ENCODE measurements around the gene YTHDF1.
A peak's percentile ranks its signal among the peaks of the same experiment; 100 is the strongest.

Gene YTHDF1

GRCh38 chr20:63248835-63249591, 33.1 kb upstream of the YTHDF1 start:
- DNase-seq = no peak

- no peak for DNase-seq
These were observed 31.8 kb upstream of the YTHDF1 start for GRCh38 chr20:63247671-63248228.

- DNase-seq = peak in 1 of 2 experiments; percentile 42
These were observed 30.8 kb upstream of the YTHDF1 start for GRCh38 chr20:63246490-63247288.

GRCh38 chr20:63244468-63244867, 28.5 kb upstream of the YTHDF1 start:
- no peak for DNase-seq

GRCh38 chr20:63243604-63244247, 27.8 kb upstream of the YTHDF1 start:
- no peak for DNase-seq

- no peak for DNase-seq
These were observed 26.8 kb upstream of the YTHDF1 start for GRCh38 chr20:63242736-63243135.

GRCh38 chr20:63241272-63241671, 25.3 kb upstream of the YTHDF1 start:
- no peak for DNase-seq

- no peak for DNase-seq
These were observed 24.1 kb upstream of the YTHDF1 start for GRCh38 chr20:63240004-63240403.

- no peak for DNase-seq
These were observed 23.5 kb upstream of the YTHDF1 start for GRCh38 chr20:63239431-63239830.

- DNase-seq = peak in 1 of 2 experiments; percentile 24
These were observed 22.7 kb upstream of the YTHDF1 start for GRCh38 chr20:63238514-63239125.

GRCh38 chr20:63238031-63238430, 22.1 kb upstream of the YTHDF1 start:
- DNase-seq = no peak

- DNase-seq = no peak
These were observed 20.3 kb upstream of the YTHDF1 start for GRCh38 chr20:63236116-63236837.

- DNase-seq = no peak
These were observed 19.6 kb upstream of the YTHDF1 start, which contains the start of gene BIRC7 for GRCh38 chr20:63235399-63235983. Gene BIRC7, plus strand, starts transcription at chr20:63235905. Its CDS starts 192 bp downstream, at chr20:63236097.

- DNase-seq = peak in 1 of 2 experiments; percentile 33
These were observed 18.9 kb upstream of the YTHDF1 start for GRCh38 chr20:63234693-63235398.

- DNase-seq = no peak
These were observed 18.0 kb upstream of the YTHDF1 start for GRCh38 chr20:63233924-63234323.

GRCh38 chr20:63233061-63233344, 17.1 kb upstream of the YTHDF1 start:
- no peak for DNase-seq

- no peak for DNase-seq
These were observed 16.5 kb upstream of the YTHDF1 start for GRCh38 chr20:63232235-63233060.

- DNase-seq = peak in 1 of 2 experiments; percentile 69
These were observed 14.9 kb upstream of the YTHDF1 start for GRCh38 chr20:63230800-63231268.

- DNase-seq = peak in 1 of 2 experiments; percentile 67
These were observed 12.9 kb upstream of the YTHDF1 start for GRCh38 chr20:63228806-63229205.

GRCh38 chr20:63227260-63227659, 11.3 kb upstream of the YTHDF1 start:
- no peak for DNase-seq
